HG03064 (cell line): ENCODE data around the gene SOX1.

Experiments
- ATAC-seq: cut with Tn5 transposase; IDR thresholded peaks from one replicate; pipeline ENCODE4 v1.9.1; 2021; ENCODE audit warnings: low read depth; ENCODE audit not compliant: unreplicated experiment

The SOX1 gene

GRCh38 chr13:112067116-112067741, at the start of gene SOX1:
SOX1 (plus strand) TSS chr13:112067149; CDS start chr13:112067659, 510 bp downstream.
- ATAC-seq, result no peak

DNA sequence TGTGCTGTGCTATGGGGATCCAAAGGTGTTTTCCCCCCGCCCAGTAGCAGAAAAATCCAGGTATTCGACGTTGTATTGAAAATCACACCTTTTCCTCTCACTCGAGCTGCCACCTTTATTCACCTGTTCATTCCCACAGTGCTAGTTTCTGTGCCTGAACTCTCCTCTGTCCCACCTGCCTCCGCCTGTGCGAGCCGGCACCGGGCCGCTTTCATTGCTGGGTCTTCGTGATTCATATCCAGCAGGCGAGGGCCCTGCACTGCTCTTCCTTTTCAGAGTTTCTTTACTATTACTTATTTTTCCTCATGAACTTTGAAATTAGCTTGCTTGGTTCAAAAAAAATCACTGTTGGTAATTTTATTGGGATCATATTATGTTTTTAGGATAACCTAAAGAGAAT, 42.4 kb upstream of the SOX1 start:
- no peak for ATAC-seq

- ATAC-seq, result no peak
Observed at GRCh38 chr13:112027250-112027649, 39.7 kb upstream of the SOX1 start.

- no peak for ATAC-seq
Observed at GRCh38 chr13:112028481-112028880, 38.5 kb upstream of the SOX1 start.

- no peak for ATAC-seq
Observed at GRCh38 chr13:112029143-112029542, 37.8 kb upstream of the SOX1 start.

DNA sequence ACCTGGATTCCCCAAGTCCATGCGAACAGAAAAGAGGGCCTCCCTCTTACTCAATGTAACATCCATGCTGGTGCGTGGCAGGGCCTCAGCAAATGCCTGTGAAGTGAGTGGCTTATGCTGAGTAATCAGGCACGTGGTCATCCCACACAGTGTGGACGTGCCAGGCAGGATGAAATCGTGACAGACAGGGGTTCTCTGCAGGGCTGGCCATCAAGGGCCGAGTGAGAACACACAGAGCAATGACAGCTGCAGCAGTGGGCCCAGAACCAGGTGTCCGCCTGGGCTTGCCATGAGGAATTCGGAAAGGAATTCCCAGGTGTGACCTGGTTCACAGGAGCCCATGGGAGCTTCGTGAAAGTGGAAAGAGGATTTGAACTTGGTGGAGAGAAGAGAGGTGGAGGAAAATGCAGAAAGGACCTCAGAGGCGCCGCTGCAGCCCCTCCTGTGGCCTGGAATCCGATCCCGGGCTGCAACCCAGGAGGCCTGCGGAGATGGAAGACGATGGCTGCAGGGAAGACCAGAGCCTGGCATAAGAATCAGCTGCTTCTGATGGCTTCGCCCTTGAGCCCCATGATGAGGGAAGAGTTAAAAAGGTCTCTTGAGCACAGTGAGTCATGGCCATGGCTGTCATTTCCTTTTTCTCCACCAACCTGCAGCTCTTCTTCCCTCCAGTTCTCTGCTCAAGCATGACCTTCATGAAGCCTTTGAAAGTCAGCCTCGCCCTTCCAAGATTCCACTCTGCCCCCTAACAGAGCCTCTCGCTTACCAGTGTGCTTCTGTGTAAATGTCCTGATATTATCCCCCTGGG, 34.6 kb upstream of the SOX1 start:
- ATAC-seq, result no peak

DNA sequence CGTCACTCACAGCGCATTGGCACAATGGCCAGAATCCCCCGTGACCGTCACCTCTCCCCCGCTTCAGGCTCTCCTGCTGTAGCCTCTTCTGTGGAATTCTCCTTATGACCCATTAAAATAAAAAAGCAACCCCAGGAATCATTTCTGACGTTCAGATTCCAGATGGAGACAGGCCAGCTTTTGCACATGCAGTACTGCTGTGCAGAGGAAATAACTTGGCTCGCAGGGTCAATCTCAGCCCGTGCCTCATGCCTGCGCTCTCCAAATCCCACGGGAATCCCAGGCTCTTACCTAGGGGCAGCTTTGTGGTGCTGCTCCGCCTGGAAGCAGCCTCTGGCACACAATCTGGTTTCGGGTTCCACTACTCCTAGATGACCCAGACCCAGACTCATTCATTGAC, 32.7 kb upstream of the SOX1 start:
- no peak for ATAC-seq

DNA sequence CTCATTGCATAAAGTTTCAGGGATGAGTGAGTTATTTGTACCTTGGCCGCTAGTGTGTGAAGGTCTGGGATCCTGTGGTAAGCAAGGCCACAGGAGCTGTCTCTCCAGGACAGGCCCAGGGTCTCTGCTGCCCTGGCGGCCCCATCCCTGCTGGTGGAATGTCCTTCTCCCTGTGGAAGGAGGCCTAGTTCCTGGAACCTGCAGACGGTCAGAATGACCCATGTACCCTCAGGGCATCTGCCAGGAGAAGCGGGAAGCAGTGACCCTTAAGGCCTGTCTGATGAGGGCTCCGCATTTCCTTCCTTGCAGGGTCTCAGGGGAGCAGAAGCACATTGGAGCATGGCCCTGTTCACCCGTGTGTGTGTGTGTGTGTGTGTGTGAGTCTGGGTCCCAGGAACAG, 32.1 kb upstream of the SOX1 start:
- no peak for ATAC-seq

- no peak for ATAC-seq
Observed at GRCh38 chr13:112042496-112042895, 24.5 kb upstream of the SOX1 start.

DNA sequence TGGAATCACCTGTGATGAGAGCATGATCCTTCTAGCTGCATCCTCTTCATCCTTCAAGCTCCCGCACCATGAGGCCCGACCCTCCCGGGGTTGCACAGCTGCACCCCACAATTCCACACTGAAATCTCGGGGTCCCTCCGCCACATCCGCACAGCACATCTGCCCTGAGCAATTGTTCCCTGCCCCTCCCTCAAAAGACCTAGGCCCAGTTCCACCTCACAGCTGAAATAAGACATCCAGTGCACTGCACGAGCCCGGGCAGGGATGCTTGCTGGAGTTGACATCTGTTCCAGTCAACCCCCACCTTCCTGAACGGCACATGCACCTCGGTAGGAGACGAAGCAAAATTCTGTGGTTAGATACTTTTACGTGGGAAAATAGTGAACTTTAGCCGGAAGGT, 14.7 kb upstream of the SOX1 start:
- ATAC-seq, result no peak

DNA sequence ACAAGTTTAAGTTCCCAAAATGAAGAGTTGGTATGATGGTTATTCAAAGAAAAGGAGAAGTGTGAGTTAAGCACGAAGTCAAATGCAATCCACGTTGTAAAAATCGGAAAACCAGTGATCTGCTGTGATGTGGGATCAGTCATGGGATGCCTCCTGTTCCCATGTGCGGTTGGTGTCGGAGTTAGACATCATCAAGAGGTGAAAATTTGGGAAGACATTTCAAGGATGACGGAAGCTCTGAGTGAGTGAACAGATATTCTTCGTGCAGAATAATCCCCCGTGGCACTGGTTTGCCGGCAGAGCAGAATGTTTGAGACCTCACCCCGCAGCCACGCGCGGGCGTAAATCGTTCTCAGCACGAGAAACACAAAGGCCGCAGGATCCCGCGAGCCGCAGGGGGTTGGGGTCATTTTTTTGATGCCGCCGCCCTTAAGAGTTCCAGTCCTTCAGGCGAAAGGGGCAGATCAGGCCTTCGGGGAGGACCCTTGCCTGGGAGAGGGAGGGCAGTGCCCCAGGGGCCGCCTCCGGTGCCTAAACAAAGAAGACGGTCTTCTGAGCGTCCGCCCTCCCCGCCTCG, 13.7 kb upstream of the SOX1 start:
- no peak for ATAC-seq

DNA sequence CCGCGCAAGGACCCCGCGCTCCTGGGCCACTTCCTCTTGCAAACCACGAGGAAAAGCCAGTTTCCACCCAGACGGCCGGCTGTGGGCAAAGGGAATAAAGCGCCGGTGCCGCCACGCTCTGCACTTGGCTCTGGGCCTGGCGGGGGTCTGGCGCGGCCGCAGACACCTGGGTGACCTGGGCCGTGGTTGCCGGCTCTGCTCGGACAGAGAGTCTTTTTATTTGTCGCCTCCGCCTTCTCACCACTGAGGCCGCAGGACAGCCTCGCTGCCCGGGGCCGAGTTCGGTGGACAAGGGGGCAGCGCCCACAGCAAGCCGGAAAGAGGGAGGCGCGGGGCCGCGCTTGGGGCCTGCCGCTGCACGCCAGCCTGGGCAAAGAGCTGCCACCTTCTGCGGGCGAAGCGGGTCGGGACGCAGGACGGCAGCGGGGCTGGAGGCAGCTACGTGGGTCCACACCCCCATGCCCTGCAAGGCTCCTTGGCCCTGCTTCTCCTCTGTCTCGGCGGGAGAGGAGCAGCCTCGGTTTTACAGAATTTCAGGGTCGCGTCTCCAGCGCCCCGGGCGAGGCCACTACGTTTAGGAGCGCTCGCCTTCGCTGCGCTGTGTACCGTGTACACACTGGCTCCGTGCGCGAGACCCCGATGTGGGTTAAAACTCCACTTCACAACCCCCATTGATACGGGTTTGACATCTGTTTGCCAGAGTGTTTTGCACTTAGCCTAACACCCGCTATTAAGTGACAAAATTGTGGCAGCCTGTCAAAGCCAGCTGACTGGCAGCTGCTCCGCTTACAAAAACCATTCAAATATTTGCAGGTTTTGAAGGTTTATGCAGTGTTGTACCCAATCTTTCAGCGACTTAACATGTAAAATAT, 13.0 kb upstream of the SOX1 start:
- no peak for ATAC-seq

DNA sequence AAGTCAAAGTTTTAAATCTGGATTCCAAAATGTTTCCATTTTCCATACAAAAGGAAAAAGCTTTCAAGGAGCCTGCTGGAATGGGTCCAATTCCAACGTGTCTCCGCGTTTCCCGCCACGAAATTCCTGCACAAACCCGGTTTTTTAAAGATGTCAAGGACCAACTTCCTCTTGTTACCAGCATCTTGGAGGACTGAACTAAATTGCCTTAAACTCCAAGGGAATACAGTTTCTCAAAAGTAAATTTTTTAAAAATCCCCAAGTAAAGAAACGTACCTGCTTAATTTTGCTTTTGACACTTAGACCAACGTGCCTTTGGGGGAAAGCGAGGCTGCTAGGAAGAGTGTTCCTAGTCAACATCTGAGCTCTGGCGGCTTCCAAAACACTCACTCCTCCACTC, 12.3 kb upstream of the SOX1 start:
- ATAC-seq, result no peak

DNA sequence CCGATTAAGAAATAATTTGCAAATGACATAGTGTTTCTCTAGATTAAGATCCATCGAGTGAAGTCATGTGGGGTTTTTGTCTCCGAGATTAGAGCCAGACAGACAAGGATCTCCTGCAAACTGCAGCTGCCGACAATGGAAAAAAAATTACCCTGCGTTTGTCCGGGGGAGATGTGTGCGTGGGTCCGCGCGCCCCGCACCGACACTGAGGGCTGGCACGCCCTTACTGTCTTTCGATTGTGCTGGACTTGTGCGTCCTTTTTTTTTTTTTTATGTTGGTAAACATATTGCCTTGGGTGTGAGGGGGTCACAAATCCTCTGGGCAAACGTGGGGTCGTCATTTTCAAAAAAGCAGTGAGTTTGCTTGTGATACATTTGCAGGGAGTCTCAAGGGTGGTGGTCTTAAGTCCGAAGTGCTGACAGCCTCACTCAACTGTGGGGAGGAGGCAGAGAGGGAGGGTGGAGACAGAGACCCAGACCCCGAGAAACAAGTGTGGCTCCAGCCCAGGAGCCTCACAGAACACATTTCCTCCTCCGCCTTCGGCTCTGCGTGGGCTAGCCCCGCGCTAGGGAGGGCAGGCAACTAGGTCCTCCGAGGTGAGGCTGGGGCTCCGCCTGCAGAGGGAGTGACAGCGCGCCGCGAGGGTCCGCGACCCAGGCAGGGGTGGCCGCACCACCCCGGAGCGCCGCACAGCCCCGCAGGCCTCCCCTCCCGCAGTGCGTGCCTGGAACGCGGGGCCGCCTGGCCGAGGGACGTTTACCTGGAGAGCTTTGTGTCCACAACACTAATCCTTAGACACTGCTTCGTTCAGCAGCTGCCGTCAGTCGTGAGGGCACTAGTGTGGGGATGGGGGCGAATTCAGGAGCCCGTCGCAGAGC, 11.7 kb upstream of the SOX1 start:
- ATAC-seq, result no peak

GRCh38 chr13:112055915-112056269, 11.1 kb upstream of the SOX1 start:
- no peak for ATAC-seq

DNA sequence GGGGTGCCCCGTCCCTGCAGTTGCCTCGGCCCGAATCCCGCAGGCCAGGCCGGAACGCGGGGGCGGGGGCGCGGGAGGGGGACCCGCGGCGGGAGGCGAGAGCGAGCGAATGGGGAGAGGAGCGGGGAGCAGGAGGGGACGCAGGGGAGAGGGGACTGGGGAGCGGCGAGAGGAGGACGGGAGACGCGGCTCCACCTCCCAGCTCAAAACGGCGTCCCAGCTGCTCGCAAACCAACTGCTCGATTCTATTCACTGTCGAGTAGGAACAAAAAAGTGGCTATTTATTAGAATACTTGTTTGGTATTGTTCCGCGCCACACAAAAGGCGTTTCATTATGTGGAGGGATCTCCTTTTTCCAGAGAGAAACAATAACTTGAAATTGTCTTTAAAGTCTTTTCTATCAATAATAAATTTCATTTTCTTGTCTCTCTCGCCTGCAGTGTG, 10.6 kb upstream of the SOX1 start:
- no peak for ATAC-seq

DNA sequence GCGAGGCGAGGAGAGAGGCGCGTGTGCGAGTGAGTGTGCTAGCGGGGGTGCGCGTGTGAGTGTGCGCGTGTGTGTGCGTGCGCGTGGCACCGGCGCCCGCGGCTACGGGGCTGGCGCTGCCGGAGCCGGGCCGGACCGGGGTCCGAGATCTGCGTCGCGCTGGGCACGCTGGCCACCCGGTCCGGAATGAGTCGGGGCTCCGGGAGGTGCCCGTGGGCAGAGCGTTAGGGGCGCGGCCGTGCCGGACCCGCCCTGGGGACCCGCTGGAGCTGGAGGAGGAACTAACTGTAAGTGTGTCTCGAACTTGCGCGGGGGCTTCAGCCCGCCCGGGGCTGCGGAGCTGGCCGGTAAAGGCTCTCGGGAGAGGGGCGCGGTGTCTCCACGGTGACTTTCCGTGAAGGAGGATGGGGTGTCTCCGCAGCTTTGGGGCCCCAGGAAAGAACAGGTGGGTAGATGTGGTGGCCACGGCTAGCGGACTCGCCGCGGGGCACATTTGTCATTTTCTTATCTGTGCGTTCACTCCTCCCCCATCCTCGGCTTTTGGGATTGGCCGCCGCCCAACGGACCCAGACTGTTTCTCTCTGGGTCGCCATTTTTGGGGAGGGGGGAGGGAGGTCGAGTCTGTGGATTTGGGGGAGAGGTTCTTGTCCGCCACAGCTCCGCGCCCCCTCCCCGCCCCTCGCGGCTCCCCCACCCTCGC, 10.1 kb upstream of the SOX1 start:
- no peak for ATAC-seq

- ATAC-seq, result no peak
Observed at GRCh38 chr13:112057439-112057735, 9.6 kb upstream of the SOX1 start.

DNA sequence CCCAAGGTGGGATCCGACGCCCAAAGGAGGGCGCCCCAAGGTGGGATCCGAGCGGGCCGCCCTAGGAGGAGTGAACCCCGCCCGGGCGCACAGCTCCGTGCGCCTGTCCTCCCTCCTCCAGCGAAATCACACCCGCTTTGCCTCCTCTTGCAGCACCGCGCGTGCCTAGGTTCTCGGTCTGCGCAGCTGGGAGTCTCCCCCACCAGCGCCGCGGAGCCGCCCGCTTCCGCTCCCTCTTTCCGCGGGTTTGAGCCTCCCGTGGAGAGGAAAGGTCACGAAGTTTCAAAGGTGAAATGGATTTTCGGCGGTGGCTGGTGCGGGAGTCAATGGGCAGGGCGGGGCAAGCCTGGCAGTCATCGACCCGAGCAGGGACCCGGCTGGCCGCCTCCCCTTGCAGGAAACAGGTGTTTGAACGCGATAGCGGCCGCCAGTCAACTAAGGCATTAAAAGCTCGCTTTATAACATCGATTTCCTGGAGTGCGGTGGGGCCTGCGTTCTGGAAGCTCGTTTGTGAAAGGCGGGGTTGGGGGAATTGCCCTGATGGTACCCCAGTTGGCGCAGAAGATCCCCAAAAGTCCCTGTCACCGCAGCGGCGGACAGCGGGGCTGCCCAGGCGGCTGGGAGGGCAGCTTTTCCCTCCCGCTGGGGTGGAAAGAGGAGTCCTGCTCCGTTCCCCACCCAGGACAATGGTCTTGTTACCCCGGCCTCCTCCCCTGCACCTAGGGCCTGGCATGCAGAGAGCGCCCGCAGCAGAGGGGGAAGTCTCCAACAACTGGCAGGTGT, 9.0 kb upstream of the SOX1 start:
- ATAC-seq, result no peak
